Panc1 (cell line): ENCODE results near the gene RAB42.
A peak's percentile ranks its signal among the peaks of the same experiment; 100 is the strongest.

Experiments
- CTCF ChIP-seq: fragments of 450-650 bp; IDR thresholded peaks from 2 replicates; pipeline ENCODE4 v1.5.1; 2017; ENCODE audit warnings: mild to moderate bottlenecking
- POLR2AphosphoS5 ChIP-seq: IDR thresholded peaks from 2 replicates; pipeline ENCODE4 v1.6.1; 2012; ENCODE audit warnings: mild to moderate bottlenecking, low read depth, low read length, moderate library complexity
- REST ChIP-seq, 2 experiments: IDR thresholded peaks; 2 replicates each; pipeline ENCODE4 v1.6.1; 2011 to 2012; ENCODE audit warnings: low read depth in 2 of 2, control low read depth in 1 of 2, low read length in 1 of 2, mild to moderate bottlenecking in 1 of 2, moderate library complexity in 1 of 2; ENCODE audit not compliant: insufficient read depth in 1 of 2
- TCF7L2 ChIP-seq: IDR thresholded peaks from 2 replicates; pipeline ENCODE4 v1.6.1; 2011; ENCODE audit warnings: mild to moderate bottlenecking, low read depth, low read length, inconsistent platforms

GRCh38 chr1:28577738-28578536, 14.1 kb upstream of the RAB42 start:
- no peak for TF ChIP-seq CTCF
- TF ChIP-seq POLR2AphosphoS5, result peak; percentile 63
- TF ChIP-seq TCF7L2, result no peak
- no peak for TF ChIP-seq REST (IDR thresholded peaks at IDR 0.05; ENCODE audit: insufficient read depth in 1 of 2, low read depth in 2 of 2, low read length in 1 of 2)
